HG03108 (cell line): ENCODE measurements around the gene CELSR2.

ENCODE experiments used
- ATAC-seq: cut with Tn5 transposase; IDR thresholded peaks from one replicate; pipeline ENCODE4 v1.9.1; 2021; ENCODE audit warnings: moderate library complexity; ENCODE audit not compliant: unreplicated experiment

The CELSR2 gene

GRCh38 chr1:109251277-109252166 lies 2.2 kb downstream of the CELSR2 start:
- no peak for ATAC-seq

DNA sequence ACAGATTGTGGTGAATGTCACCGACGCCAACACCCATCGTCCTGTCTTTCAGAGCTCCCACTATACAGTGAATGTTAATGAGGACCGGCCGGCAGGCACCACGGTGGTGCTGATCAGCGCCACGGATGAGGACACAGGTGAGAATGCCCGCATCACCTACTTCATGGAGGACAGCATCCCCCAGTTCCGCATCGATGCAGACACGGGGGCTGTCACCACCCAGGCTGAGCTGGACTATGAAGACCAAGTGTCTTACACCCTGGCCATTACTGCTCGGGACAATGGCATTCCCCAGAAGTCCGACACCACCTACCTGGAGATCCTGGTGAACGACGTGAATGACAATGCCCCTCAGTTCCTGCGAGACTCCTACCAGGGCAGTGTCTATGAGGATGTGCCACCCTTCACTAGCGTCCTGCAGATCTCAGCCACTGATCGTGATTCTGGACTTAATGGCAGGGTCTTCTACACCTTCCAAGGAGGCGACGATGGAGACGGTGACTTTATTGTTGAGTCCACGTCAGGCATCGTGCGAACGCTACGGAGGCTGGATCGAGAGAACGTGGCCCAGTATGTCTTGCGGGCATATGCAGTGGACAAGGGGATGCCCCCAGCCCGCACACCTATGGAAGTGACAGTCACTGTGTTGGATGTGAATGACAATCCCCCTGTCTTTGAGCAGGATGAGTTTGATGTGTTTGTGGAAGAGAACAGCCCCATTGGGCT lies 3.0 kb downstream of the CELSR2 start:
- ATAC-seq, result no peak

DNA sequence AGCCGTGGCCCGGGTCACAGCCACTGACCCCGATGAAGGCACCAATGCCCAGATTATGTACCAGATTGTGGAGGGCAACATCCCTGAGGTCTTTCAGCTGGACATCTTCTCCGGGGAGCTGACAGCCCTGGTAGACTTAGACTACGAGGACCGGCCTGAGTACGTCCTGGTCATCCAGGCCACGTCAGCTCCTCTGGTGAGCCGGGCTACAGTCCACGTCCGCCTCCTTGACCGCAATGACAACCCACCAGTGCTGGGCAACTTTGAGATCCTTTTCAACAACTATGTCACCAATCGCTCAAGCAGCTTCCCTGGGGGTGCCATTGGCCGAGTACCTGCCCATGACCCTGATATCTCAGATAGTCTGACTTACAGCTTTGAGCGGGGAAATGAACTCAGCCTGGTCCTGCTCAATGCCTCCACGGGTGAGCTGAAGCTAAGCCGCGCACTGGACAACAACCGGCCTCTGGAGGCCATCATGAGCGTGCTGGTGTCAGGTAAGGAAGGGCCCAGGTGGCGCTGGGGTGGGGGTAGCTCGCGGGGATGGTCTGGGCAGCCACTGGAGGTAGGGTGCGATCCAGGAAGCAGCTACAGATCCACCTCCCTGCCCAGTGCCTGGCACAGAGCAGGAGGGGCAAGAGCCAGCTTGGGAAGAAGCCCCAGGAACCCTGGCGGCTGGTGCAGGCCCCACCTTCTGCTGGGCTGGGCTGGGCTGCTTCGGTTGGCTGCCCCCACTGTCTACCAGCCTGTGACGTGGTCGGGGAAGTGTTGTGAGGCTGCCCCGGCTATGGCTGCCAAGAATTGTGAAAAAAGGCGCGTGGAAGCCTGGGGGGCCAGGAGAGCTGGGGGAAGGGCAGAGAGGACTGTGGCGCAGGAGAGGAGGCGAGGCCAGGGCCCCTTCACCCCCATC lies 3.8 kb downstream of the CELSR2 start:
- ATAC-seq, result no peak

GRCh38 chr1:109253803-109254620 lies 4.7 kb downstream of the CELSR2 start:
- ATAC-seq, result no peak

- ATAC-seq, result no peak
These were observed 5.3 kb downstream of the CELSR2 start for GRCh38 chr1:109254621-109255096.

DNA sequence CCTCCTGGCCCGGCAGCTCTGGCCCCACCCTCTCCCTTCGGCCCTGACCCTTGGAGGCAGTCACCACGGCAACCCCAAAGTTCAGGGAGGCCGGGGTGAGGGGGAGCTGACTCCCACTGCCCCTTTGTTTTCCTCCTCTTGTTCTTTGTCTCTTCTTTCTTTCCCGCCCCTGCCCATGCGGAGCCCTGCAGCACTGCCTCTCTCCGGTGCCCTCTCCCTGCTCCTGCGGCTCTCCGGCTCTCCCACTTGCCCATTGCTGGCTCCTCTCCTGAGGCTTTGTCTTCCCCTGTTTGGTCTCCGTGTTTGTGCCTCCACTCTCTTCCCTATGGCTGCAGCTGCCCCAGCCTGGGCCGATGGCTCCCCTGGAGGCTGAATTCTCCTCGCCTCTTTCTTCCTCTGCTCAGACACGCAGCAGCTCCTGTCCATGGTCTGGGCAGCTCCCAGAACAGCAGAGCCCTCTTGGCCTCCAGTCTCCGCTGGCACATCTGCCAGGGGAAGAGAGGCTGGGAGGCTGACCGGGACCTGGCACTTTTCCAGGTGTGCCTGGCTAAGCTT lies 5.8 kb downstream of the CELSR2 start:
- ATAC-seq, result no peak

GRCh38 chr1:109255678-109256077 lies 6.3 kb downstream of the CELSR2 start:
- no peak for ATAC-seq

DNA sequence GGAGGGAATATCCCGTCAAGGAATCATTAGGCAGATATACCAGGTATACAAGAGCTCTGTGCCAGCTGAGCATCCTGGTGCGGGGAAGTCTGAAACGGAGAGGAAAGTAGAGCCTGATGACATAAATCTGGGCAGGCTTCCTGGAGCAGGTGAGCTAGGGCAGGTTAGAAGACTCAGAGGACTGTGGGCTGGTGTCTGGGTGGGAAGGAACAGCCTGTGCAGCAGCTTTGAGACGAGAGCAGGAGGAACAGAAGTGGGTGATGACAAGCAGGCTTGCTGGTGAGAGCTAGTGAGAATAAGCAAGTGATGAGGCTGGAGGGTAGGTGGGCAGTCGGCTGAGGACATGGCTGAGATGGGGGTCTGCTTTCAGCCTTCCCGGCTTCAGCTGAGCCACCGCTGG lies 6.7 kb downstream of the CELSR2 start:
- ATAC-seq, result no peak

- no peak for ATAC-seq
These were observed 7.8 kb downstream of the CELSR2 start for GRCh38 chr1:109256971-109257681.

DNA sequence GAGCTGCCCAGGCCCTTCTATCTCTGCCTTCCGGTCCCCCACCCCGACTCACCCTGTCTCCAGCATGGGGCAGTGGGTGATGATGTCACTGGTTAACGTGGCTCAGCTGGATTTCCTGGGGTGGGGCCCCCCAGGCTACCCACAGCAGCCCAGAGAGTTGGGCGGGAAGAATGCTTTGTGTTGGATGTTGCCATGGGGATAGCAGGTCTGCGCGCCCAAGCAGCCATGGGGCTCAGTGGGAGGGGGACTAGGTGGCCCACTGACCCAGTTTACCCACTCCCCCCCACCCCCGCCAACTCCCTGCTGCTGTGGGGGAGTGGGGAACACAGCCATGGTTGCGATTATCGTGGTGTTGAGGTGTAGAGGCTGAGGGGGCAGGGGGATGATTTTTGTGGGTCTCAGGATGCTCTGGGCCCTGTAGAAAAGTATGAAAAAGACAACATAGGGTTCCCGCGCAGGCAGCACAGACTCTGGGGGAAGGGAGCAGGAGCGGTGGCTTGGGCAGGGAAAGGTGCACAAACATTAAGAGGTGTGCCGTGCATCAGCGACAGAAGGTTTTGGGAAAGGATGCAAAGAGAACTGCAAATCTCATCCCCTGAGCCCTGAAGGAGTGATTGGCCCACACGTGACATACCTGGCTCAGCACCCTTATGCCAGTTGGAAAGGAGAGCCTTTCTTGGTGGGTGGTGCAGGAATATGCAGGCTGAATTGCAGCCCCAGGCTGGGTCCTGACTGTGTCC lies 8.5 kb downstream of the CELSR2 start:
- no peak for ATAC-seq

GRCh38 chr1:109258481-109259466 lies 9.4 kb downstream of the CELSR2 start:
- no peak for ATAC-seq

DNA sequence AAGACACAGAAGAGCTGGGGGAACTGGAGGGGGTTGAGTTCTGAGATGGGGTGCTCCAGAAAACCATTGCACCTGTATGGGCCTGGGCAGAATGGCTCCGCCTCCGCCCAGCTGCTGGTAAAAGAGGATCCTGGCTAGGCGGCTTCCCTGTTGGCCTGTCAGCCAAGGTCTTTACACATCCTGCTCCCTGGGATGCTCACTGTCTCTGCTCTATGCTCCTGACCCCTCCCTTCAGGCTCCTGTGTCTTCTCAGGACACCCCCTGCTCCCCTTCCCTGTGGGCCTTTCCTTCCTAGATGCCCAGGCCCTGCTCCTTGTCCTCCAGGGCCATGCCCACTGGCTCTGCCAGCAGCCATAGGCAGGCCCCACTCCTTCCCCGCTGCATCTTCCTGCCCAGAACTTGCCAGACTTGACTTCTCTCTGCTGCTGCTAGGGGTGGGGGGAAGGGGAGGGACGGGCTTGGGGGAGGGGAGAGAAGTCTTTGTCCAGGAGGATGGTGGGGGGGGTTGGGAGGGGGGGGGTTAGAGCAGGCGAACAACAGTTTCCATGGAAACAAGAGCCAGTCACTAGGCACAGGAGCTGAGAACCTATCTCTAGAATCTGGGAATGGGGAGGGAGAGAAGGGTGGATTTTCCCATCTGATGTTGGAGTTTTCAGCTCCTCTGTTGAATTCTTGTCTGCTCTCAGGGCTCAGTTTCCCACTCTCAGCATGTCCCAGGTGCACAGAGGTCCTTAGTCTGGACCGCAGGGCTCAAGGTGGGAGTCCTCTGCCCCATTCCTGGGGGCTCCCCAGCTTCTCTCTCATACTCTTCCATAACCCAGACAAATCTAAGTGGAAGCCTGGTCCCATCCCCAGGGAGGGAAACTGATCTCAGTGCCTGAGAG lies 10.6 kb downstream of the CELSR2 start:
- ATAC-seq, result no peak

DNA sequence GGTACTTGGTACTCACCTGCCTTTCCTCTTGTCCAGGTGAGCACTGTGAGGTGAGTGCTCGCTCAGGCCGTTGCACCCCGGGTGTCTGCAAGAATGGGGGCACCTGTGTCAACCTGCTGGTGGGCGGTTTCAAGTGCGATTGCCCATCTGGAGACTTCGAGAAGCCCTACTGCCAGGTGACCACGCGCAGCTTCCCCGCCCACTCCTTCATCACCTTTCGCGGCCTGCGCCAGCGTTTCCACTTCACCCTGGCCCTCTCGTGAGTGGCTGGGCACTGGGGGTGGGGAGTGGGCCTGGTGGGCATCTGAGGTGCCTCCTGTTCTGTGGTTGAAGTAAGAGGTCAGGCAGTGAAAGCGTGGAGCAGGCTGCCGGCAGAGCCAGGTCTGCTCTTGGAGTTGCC lies 11.7 kb downstream of the CELSR2 start:
- ATAC-seq, result no peak

GRCh38 chr1:109261578-109261977 lies 12.2 kb downstream of the CELSR2 start:
- ATAC-seq, result no peak

DNA sequence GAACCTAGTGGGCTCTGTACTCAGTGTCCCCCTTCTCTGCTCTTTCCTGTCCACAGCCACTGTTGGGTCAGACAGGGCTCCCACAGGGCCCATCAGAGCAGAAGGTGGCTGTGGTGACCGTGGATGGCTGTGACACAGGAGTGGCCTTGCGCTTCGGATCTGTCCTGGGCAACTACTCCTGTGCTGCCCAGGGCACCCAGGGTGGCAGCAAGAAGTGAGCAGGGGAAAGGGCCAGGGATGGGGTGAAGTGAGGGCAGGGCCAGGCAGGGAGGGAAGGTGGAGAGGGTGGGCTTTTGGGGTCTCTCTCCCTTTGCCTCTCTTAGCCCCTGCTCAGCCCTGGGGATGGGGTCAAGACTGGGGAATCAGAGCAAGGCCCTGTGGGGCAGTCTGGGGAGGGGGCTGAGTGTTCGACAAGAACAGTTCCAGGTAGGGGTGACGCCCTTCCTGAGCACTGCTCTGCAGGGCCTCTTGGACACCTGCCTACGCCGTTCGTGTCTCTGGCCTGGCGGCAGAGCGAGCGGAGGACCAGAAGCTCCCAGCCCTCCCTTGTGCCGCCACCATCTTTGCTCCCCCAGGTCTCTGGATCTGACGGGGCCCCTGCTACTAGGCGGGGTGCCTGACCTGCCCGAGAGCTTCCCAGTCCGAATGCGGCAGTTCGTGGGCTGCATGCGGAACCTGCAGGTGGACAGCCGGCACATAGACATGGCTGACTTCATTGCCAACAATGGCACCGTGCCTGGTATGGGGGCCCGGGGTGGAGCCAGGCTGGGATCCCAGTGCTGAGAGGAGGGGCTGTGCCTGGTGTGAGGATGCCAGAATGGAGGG lies 13.1 kb downstream of the CELSR2 start:
- no peak for ATAC-seq

DNA sequence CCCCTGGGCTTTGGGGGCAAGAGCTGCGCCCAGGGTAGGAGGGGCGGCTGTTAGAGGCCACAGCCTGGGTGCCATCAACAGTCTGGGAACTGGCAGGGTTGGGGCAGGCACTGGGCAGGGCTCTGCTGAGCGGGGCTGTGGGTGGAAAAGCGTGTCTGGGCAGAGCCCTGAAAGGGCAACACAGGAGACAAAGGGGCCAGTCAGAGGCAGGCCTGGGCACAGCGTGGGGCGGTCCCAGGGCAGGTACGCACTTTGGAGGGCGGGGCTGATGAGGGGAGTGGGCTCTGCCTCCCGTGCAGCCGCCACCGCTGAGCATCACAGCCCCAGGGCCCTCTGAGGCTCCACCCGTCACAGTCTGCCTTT lies 13.9 kb downstream of the CELSR2 start:
- no peak for ATAC-seq
